Parietal lobe (tissue), 2 donors: ENCODE results near the gene VPS29. TPM values are rescaled to one million over a fixed set of nuclear protein-coding genes. Genes with fewer than 3 reads are reported as not detected.

Experiments
- small RNA-seq: library from RNA; depleted of rRNA; stranded (forward); fragments of <200 nt; gene quantifications from one replicate; pipeline ENCODE3, GENCODE V24; 2014; ENCODE audit warnings: low replicate concordance
- total RNA-seq: library from RNA; depleted of rRNA; stranded (reverse); fragments of >200 nt; gene quantifications from one replicate; pipeline ENCODE4 v1.2.3, GENCODE V29; 2014

Gene VPS29
- 118 TPM for total RNA-seq

DNA sequence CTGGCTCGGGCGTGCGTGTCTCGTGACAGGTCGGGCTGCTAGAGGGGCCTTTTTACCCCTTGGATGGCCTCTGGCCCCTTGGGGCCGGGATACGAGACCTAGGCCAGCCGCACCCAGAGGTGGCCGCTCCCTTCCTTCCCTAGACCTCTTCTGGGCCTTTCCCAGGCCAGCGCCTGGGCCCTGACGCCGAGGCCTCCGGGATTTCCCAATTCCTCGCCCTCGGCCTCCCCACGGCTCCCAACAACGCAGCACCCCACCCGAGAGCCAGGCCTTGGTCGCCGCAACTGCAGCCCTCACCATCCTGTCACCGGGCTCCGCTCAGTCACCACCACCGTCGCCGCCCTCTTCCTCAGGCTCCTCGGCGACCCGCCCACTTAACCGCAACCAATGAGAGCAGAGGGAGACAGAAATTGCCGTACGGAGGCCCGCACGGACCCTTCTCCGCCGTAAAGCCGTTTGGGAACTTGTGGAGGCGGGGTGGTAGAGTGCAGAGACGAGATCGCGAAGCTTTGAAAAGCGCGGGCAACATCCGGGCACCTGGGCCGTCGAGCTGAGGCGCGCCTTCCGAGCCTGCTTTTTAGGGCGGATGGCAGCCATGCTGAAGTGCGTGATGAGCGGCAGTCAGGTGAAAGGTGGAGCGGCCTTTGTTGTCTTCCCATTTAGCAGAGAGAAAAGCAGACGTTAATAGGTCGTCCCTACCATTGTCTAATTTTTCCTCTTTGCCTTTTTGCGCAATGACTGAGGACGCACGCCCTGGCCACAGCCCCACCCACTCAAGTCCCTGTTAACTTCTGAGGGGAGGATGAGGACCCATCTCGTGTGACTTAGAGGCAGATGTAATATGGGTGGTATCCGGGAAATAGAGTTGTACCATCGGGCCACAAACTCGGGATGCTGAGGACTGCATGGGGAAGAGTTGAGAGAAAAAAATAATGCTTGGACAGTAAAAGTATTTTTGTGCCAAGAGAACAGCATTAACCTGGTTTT lies at the start of gene VPS29, which contains the start of gene RAD9B:
TSS of gene VPS29 (minus strand) at position 360 of the 987 bp plus-strand sequence. CDS start at position 300, 60 bp downstream.
TSS of gene RAD9B (plus strand) at position 580 of the 987 bp plus-strand sequence. CDS start at position 587, 7 bp downstream.

GRCh38 chr12:110468214-110469048 lies 33.5 kb downstream of the VPS29 start, which contains the start of the genes FAM216A and GPN3:
TSS of gene FAM216A (plus strand) at chr12:110468845. CDS start at chr12:110468876, 31 bp downstream.
TSS of gene GPN3 (minus strand) at chr12:110468257. CDS start at chr12:110468203, 54 bp downstream.

GRCh38 chr12:110449799-110450497 lies 52.0 kb downstream of the VPS29 start, which contains the start of gene ARPC3:
TSS of gene ARPC3 (minus strand) at chr12:110450337. CDS start at chr12:110450260, 77 bp downstream.

Small RNAs within 50 kb of the gene (small RNA-seq; reads per million reads assigned to genes)
- not detected for gene RF00278

Other genes with a start within 250 kb of the VPS29 start
- gene ATP2A2, start 220.9 kb downstream of the VPS29 start, total RNA-seq = 183 TPM
- 59.5 TPM for gene ANAPC7, start 98.4 kb downstream of the VPS29 start, total RNA-seq
- 96.1 TPM for gene ARPC3, start 51.8 kb downstream of the VPS29 start, total RNA-seq
- 12.5 TPM for gene GPN3, start 33.9 kb downstream of the VPS29 start, total RNA-seq
- gene FAM216A, start 33.3 kb downstream of the VPS29 start, total RNA-seq = 30.0 TPM
- 1.3 TPM for gene RAD9B, start 220 bp upstream of the VPS29 start, total RNA-seq
- 12.8 TPM for gene PPTC7, start 81.2 kb upstream of the VPS29 start, total RNA-seq
- gene TCTN1, start 112.0 kb upstream of the VPS29 start, total RNA-seq = 60.1 TPM
- 6.9 TPM for gene HVCN1, start 187.0 kb upstream of the VPS29 start, total RNA-seq
- 130 TPM for gene PPP1CC, start 240.8 kb upstream of the VPS29 start, total RNA-seq